ENCODE measurements around the gene SLC26A1. TPM values are rescaled to one million over a fixed set of nuclear protein-coding genes. Genes with fewer than 3 reads are reported as not detected.

SLC26A1 gene
- total and polyA plus RNA-seq, 2 of the 13 experiments (the other 11 are each of a cell fraction or from before 2014, with no cell fraction given): 5.4 to 22.9 TPM

GRCh38 chr4:1001561-1002130 is 8.4 kb upstream of the SLC26A1 start (continued):
- no peak for TF ChIP-seq GRHL1 (CRISPR knock-in tag; conservative IDR thresholded peaks at IDR 0.05)
- no peak for TF ChIP-seq HES4 (CRISPR knock-in tag; IDR thresholded peaks at IDR 0.05; ENCODE audit: borderline replicate concordance)
- no peak for TF ChIP-seq ZNF570 (CRISPR knock-in tag; IDR thresholded peaks at IDR 0.05; ENCODE audit: borderline replicate concordance)
- TF ChIP-seq KMT2B (CRISPR knock-in tag; IDR thresholded peaks at IDR 0.05): no peak
- no peak for TF ChIP-seq E2F5 (CRISPR knock-in tag; conservative IDR thresholded peaks at IDR 0.05)
- no peak for TF ChIP-seq ZXDC (CRISPR knock-in tag; IDR thresholded peaks at IDR 0.05)

GRCh38 chr4:1000686-1001260 is 7.6 kb upstream of the SLC26A1 start:
- WGBS (ENCODE audit: low lambda C conversion rate): 60% methylated on average over 1 of the region's 15 CpGs
- TF ChIP-seq ELK4 (CRISPR knock-in tag; IDR thresholded peaks at IDR 0.05; ENCODE audit: borderline replicate concordance): no peak
- POLR2A ChIA-PET: no interaction called here
- ATAC-seq (no peak), FAIRE-seq (no peak), DNase-seq (ENCODE audit: low spot score) (no peak)
- H3K4me2 ChIP-seq (ENCODE audit: low read depth, low read length): no peak overlapping the region
- in situ Hi-C loops (cut with HindIII; ENCODE audit: extremely low pct_ligation_motif_present, low pct_unique_long_range_greater_than_20kb): no loop called here
- no peaks in the 10 kb centered on the region for H4K20me1 ChIP-seq (ENCODE audit: insufficient read depth, low read length)
- no peak overlapping the region for H2AFZ ChIP-seq (ENCODE audit: low read length)
- BruUV-seq (replicated peaks): no TSS peak
- H3K36me3 ChIP-seq (replicated peaks in 1 of 2; ENCODE audit: control insufficient read depth in 1 of 2, insufficient read depth in 2 of 2, low read length in 2 of 2): no peaks in the 10 kb centered on the region
- intact Hi-C loops (cut with micrococcal nuclease; ENCODE audit: unreplicated experiment): no loop called here
- H3K9ac ChIP-seq (ENCODE audit: insufficient read depth, low read depth, low read length): no peak overlapping the region
- no peaks in the 10 kb centered on the region for H3K79me2 ChIP-seq (ENCODE audit: insufficient read depth, low read length)
- CTCF ChIA-PET (ENCODE audit: low intra/inter-chr PET ratio, low total read pairs): no interaction called here
- peaks cover 11 to 35% of the 10 kb centered on the region in 2 experiments; a peak in 4 of 5 replicates for H3K27me3 ChIP-seq (ENCODE audit: control insufficient read depth in 1 of 2, insufficient read depth in 2 of 2, low read length in 2 of 2)
- H3K9me3 ChIP-seq (ENCODE audit: low read length): no peaks in the 10 kb centered on the region
- H3K4me3 ChIP-seq (replicated peaks in 1 of 3; ENCODE audit: insufficient read depth in 1 of 3, low read depth in 2 of 3, low read length in 3 of 3): no peak overlapping the region
- H3K4me1 ChIP-seq (ENCODE audit: insufficient read depth, low read length): peaks cover 22% of the 10 kb centered on the region
- H3K27ac ChIP-seq (ENCODE audit: extremely low read length, insufficient read depth, low read length): no peak overlapping the region

Measured in HepG2 (cell line).